CD14-positive monocyte (primary cell): ENCODE measurements around the gene FRG2. TPM values are rescaled to one million over a fixed set of nuclear protein-coding genes. Genes with fewer than 3 reads are reported as not detected.
"Not testable (repeated sequence)": the region's sequence is repeated elsewhere in the genome, so short reads cannot be mapped to it uniquely, and the experiment has no call there.

ENCODE experiments used
- DNase-seq, 3 donors: peaks; one replicate each; pipeline ENCODE4 v3.0.0-alpha.2; 2011 to 2022
- H2AFZ ChIP-seq: 2 replicates; pipeline ENCODE4 v1.6.0; 2012; ENCODE audit warnings: mild to moderate bottlenecking, low read depth, low read length, inconsistent platforms; ENCODE audit not compliant: insufficient read depth, poor library complexity, severe bottlenecking
- H3K27ac ChIP-seq, 2 donors: 1 replicate in 1 of 2; 2 replicates in 1 of 2; pipeline ENCODE4 v1.5.1; 2012 to 2013; ENCODE audit warnings: low read length in 2 of 2, control low read depth in 1 of 2, inconsistent platforms in 1 of 2, low read depth in 1 of 2, mild to moderate bottlenecking in 1 of 2
- H3K27me3 ChIP-seq, 2 donors: one replicate each; pipeline versions ENCODE4 v1.6.0 to v1.6.1; 2011 to 2013; ENCODE audit warnings: low read length in 2 of 2; ENCODE audit not compliant: control insufficient read depth in 2 of 2, insufficient read depth in 2 of 2
- H3K36me3 ChIP-seq, 2 donors: replicated peaks in 1 of 2; 1 replicate in 1 of 2; 2 replicates in 1 of 2; pipeline versions ENCODE4 v1.5.1 to v1.6.1; 2012 to 2013; ENCODE audit warnings: low read length in 2 of 2, control low read depth in 1 of 2, inconsistent platforms in 1 of 2, mild to moderate bottlenecking in 1 of 2; ENCODE audit not compliant: insufficient read depth in 2 of 2, control insufficient read depth in 1 of 2
- H3K4me1 ChIP-seq, 2 donors: 1 replicate in 1 of 2; 2 replicates in 1 of 2; pipeline versions ENCODE4 v1.5.1 to v1.6.1; 2012 to 2013; ENCODE audit warnings: low read length in 2 of 2, control low read depth in 1 of 2, inconsistent platforms in 1 of 2, mild to moderate bottlenecking in 1 of 2, moderate library complexity in 1 of 2; ENCODE audit not compliant: insufficient read depth in 2 of 2, control insufficient read depth in 1 of 2
- H3K4me2 ChIP-seq: replicated peaks from 2 replicates; pipeline ENCODE3; 2012; ENCODE audit warnings: low read length, moderate library complexity, mild to moderate bottlenecking; ENCODE audit not compliant: poor library complexity, severe bottlenecking; ENCODE audit errors: extremely low read depth
- H3K4me3 ChIP-seq, 3 experiments: fragments of 200-600 bp in 1 of 3; sonication (generic) in 1 of 3; replicated peaks in 1 of 3; 1 replicate in 2 of 3; 2 replicates in 1 of 3; pipeline ENCODE4 v1.5.1; 2011 to 2013; ENCODE audit warnings: low read length in 3 of 3, mild to moderate bottlenecking in 3 of 3, control low read depth in 2 of 3, low read depth in 2 of 3, inconsistent platforms in 1 of 3, moderate library complexity in 1 of 3
- H3K79me2 ChIP-seq: 2 replicates; pipeline ENCODE4 v1.6.0; 2012; ENCODE audit warnings: mild to moderate bottlenecking, control low read depth, inconsistent platforms, low read length, moderate library complexity; ENCODE audit not compliant: insufficient read depth
- H3K9ac ChIP-seq: 2 replicates; pipeline ENCODE4 v1.6.0; 2017; ENCODE audit warnings: low read length, mild to moderate bottlenecking; ENCODE audit not compliant: insufficient read depth, poor library complexity, severe bottlenecking
- H3K9me3 ChIP-seq, 2 donors: replicated peaks in 1 of 2; 1 replicate in 1 of 2; 2 replicates in 1 of 2; pipeline versions ENCODE4 v1.5.1 to v1.6.1; 2012 to 2013; ENCODE audit warnings: low read length in 2 of 2, control low read depth in 1 of 2; ENCODE audit not compliant: control insufficient read depth in 1 of 2, insufficient read depth in 1 of 2
- H4K20me1 ChIP-seq: 2 replicates; pipeline ENCODE4 v1.6.0; 2012; ENCODE audit warnings: mild to moderate bottlenecking, low read length, control low read depth, moderate library complexity; ENCODE audit not compliant: insufficient read depth
- H3K27ac Mint-ChIP-seq, 7 donors: one replicate each; pipeline ENCODE4 v1.8.0; 2020; ENCODE audit warnings: mild to moderate bottlenecking in 7 of 7, mixed read lengths in 7 of 7, moderate library complexity in 6 of 7, inconsistent platforms in 2 of 7
- H3K27me3 Mint-ChIP-seq, 3 donors: one replicate each; pipeline ENCODE4 v1.8.0; 2021 to 2022; ENCODE audit warnings: low read depth in 3 of 3, mild to moderate bottlenecking in 3 of 3, mixed read lengths in 3 of 3, moderate library complexity in 3 of 3, inconsistent platforms in 1 of 3
- H3K36me3 Mint-ChIP-seq, 2 donors: one replicate each; pipeline ENCODE4 v1.8.0; 2020; ENCODE audit warnings: mixed read lengths in 2 of 2, inconsistent platforms in 1 of 2, mild to moderate bottlenecking in 1 of 2
- H3K4me1 Mint-ChIP-seq: one replicate; pipeline ENCODE4 v1.8.0; 2020; ENCODE audit warnings: mild to moderate bottlenecking, mixed read lengths
- H3K4me3 Mint-ChIP-seq, 2 donors: one replicate each; pipeline ENCODE4 v1.8.0; 2020; ENCODE audit warnings: mild to moderate bottlenecking in 2 of 2, mixed read lengths in 2 of 2, moderate library complexity in 1 of 2
- H3K9me3 Mint-ChIP-seq, 7 donors: one replicate each; pipeline ENCODE4 v1.8.0; 2020 to 2022; ENCODE audit warnings: mixed read lengths in 7 of 7, mild to moderate bottlenecking in 6 of 7, moderate library complexity in 6 of 7, inconsistent platforms in 2 of 7
- WGBS: methylation state at CpG from one replicate; pipeline ENCODE4 v1.1.5; 2013; ENCODE audit warnings: missing lambda C conversion rate; ENCODE audit not compliant: insufficient coverage; 5-methylcytosine and 5-hydroxymethylcytosine counted together
- intact Hi-C, 2 donors: fragments of 100-400 bp; cut with micrococcal nuclease; formaldehyde crosslinking; loops; one replicate each; pipeline versions ENCODE4 v1.15.0 to v1.15.1; 2023
- polyA plus RNA-seq, 3 donors: library from polyadenylated mRNA; depleted of rRNA in 1 of 3; unstranded in 2 of 3; stranded (reverse) in 1 of 3; fragments of 300-500 nt in 2 of 3; fragments of >200 nt in 1 of 3; fragmentation: Illumina TruSeq in 2 of 3; gene quantifications; 1 replicate in 2 of 3; 2 replicates in 1 of 3; pipeline ENCODE4 v1.2.3, GENCODE V29; 2012 to 2021
- TF ChIP-seq, protein P1 (sequence below): fragments of 200-600 bp; IDR thresholded peaks from one replicate; pipeline ENCODE4 v1.8.0; 2022; ENCODE audit warnings: antibody characterized with exemption, mild to moderate bottlenecking

Gene FRG2
- polyA plus RNA-seq, 3 donors: not detected

DNA sequence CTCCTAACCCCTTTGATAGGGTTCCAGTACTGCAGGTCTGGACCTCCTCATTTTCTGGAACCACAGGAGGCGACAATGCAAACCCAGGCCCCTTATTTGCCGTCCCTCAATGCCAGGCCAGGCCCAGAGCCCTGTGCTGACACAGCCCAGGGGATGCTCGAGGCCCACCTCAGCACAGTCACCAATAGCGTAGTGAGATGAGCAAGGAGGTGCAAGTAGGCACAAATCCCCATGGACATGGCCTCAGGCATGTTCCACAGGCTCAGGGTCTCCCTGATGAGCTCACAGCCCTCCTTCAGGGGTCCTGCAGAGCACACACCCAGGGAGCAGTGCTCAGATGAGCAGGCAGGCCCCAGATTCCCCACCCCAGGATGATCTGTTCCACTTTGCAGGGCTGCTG lies 31.9 kb upstream of the FRG2 start:
- H3K9me3 ChIP-seq, H3K36me3 Mint-ChIP-seq, H3K9me3 Mint-ChIP-seq, DNase-seq, H3K4me3 ChIP-seq, H3K27me3 Mint-ChIP-seq, intact Hi-C loops, H3K9ac ChIP-seq, H3K27ac ChIP-seq, H4K20me1 ChIP-seq, H3K4me3 Mint-ChIP-seq, H3K4me1 ChIP-seq, H2AFZ ChIP-seq, H3K36me3 ChIP-seq, H3K4me1 Mint-ChIP-seq, H3K27ac Mint-ChIP-seq, H3K79me2 ChIP-seq, H3K27me3 ChIP-seq, H3K4me2 ChIP-seq: not testable (repeated sequence)
- no CpG with 5 or more reads among the region's 4 CpGs for WGBS

DNA sequence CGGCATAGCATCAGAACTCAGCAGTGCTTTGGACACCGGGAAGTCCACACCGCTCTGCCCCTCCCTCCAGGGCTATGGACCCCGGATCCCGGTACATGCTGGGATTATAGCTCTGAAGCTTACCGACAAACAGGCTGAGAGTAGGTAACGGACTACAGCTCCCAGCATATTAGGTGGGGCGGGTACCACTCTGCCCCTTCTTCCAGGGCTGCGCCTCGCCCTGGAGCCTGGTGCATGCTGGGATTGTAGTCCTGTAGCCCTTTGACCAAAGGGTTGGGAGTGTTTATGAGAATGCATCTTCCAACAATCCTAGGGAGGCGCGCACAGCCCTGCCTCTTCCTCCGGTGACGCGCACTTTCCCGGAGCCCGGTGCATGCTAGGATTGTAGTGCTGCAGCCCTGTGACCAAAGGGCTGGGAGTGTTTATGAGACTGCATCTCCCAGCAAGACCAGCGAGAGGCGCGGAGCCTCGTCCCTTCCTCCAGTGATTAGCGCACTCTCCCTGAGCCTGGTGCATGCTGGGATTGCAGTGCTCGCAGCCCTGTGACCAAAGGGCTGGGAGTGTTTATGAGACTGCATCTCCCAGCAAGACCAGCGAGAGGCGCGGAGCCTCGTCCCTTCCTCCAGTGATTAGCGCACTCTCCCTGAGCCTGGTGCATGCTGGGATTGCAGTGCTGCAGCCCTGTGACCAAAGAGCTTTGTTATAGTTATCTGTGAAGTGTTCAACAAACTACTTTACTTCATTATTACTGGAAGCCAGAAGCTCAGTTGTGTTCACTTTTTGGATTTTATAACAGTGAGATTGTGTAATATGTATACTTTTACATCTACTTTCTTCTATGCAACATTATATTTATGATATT lies 22.6 kb upstream of the FRG2 start:
- no CpG with 5 or more reads among the region's 28 CpGs for WGBS
- H3K4me2 ChIP-seq, H4K20me1 ChIP-seq, H3K4me3 ChIP-seq, H3K4me3 Mint-ChIP-seq, H3K27ac Mint-ChIP-seq, DNase-seq, H3K36me3 Mint-ChIP-seq, H3K36me3 ChIP-seq, H3K4me1 ChIP-seq, H3K9me3 ChIP-seq, H3K4me1 Mint-ChIP-seq, H3K27ac ChIP-seq, H3K27me3 ChIP-seq, H3K79me2 ChIP-seq, H3K27me3 Mint-ChIP-seq, H3K9ac ChIP-seq, intact Hi-C loops, H2AFZ ChIP-seq, H3K9me3 Mint-ChIP-seq: not testable (repeated sequence)

DNA sequence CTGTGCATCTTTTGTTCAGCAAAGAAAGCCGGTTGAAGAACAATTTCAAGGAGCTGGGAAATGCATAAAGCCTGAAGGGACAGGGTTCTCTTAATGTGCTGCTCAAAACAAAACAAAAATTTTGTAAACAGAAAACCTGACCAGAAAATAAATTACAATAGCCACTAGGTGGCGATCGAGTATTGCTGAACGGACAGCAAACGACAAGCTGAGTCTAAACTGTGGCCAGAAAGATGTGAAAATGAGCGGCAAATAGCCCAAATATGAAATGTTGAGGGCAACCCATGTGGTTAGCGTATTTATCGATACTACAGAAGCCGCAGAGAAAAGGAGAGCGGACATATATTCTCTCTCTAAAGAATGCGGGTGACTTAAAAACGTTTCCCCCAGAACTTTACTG lies 20.6 kb upstream of the FRG2 start:
- H3K4me3 ChIP-seq, H3K36me3 ChIP-seq, H3K4me1 Mint-ChIP-seq, H3K27me3 Mint-ChIP-seq, H3K36me3 Mint-ChIP-seq, H3K9me3 Mint-ChIP-seq, H3K9ac ChIP-seq, H2AFZ ChIP-seq, H4K20me1 ChIP-seq, H3K27me3 ChIP-seq, H3K27ac Mint-ChIP-seq, H3K9me3 ChIP-seq, H3K4me2 ChIP-seq, H3K27ac ChIP-seq, intact Hi-C loops, H3K79me2 ChIP-seq, H3K4me3 Mint-ChIP-seq, H3K4me1 ChIP-seq, DNase-seq: not testable (repeated sequence)
- TF ChIP-seq, protein P1, sequence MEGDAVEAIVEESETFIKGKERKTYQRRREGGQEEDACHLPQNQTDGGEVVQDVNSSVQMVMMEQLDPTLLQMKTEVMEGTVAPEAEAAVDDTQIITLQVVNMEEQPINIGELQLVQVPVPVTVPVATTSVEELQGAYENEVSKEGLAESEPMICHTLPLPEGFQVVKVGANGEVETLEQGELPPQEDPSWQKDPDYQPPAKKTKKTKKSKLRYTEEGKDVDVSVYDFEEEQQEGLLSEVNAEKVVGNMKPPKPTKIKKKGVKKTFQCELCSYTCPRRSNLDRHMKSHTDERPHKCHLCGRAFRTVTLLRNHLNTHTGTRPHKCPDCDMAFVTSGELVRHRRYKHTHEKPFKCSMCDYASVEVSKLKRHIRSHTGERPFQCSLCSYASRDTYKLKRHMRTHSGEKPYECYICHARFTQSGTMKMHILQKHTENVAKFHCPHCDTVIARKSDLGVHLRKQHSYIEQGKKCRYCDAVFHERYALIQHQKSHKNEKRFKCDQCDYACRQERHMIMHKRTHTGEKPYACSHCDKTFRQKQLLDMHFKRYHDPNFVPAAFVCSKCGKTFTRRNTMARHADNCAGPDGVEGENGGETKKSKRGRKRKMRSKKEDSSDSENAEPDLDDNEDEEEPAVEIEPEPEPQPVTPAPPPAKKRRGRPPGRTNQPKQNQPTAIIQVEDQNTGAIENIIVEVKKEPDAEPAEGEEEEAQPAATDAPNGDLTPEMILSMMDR: peak; percentile 6
- no CpG with 5 or more reads among the region's 12 CpGs for WGBS

DNA sequence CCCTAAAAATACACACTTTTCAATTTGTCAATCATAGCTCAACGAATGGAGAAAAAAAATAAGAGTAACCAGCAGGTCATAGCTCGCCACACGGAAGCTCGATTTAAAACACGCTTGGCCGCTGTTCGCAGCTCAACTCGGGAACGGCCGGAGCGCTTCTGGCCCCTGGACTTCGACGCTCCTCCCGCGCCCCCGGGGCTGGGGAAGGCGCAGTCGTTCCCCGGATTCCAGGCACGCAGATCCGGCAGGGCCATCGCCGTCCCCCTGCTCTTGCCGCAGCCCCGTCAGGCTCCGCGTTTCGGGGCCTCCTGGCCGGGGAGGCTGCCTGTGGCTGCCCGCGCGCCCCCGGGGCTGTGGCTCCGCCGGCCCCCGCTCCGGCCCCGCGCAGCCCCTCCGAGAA lies 13.8 kb upstream of the FRG2 start:
- DNase-seq, H3K4me1 Mint-ChIP-seq, H3K4me3 ChIP-seq, H3K27me3 ChIP-seq, H3K36me3 Mint-ChIP-seq, H3K9me3 ChIP-seq, H3K9ac ChIP-seq, H2AFZ ChIP-seq, H3K4me3 Mint-ChIP-seq, H3K79me2 ChIP-seq, H3K27ac Mint-ChIP-seq, intact Hi-C loops, H3K36me3 ChIP-seq, H3K4me1 ChIP-seq, H4K20me1 ChIP-seq, H3K9me3 Mint-ChIP-seq, H3K27ac ChIP-seq, H3K4me2 ChIP-seq: not testable (repeated sequence)
- H3K27me3 Mint-ChIP-seq: peaks cover 5 to 20% (median 20%) of the 10 kb centered on the region in 3 donors
- 61% methylated on average over 15 of the region's 40 CpGs for WGBS
